HEK293 (cell line): ENCODE measurements around the gene LRRC32.

Source experiments
- CTCF ChIA-PET: fragments of 350-600 bp; formaldehyde crosslinking; extraction: SDS; loops from one replicate; lab custom pipeline; 2021; ENCODE audit warnings: antibody characterized with exemption; lab: Yijun Ruan, JAX
- POLR2A ChIA-PET: fragments of 300-600 bp; formaldehyde crosslinking; extraction: SDS; loops from one replicate; lab custom pipeline; 2020; ENCODE audit warnings: antibody characterized with exemption, inconsistent platforms; lab: Yijun Ruan, JAX
- H3K27ac ChIP-seq: fragments of 200-500 bp; sonication (Bioruptor generic); 2 replicates; pipeline ENCODE4 v1.5.1; 2014; ENCODE audit warnings: low read depth, low read length, control low read depth, inconsistent platforms; ENCODE audit errors: extremely low read depth
- H3K36me3 ChIP-seq, 2 experiments: fragments of 200-500 bp in 1 of 2; sonication (Bioruptor generic) in 1 of 2; 1 replicate in 1 of 2; 2 replicates in 1 of 2; pipeline ENCODE4 v1.5.1; 2014 to 2017; ENCODE audit warnings: inconsistent platforms in 2 of 2, low read length in 2 of 2; ENCODE audit not compliant: control insufficient read depth in 2 of 2, insufficient read depth in 1 of 2
- H3K4me1 ChIP-seq: fragments of 200-500 bp; sonication (Bioruptor generic); 2 replicates; pipeline ENCODE4 v1.5.1; 2014; ENCODE audit warnings: mild to moderate bottlenecking, low read length, inconsistent platforms; ENCODE audit not compliant: control insufficient read depth, insufficient read depth
- H3K4me3 ChIP-seq: 2 replicates; pipeline ENCODE4 v1.5.1; 2011; ENCODE audit warnings: low read depth, mild to moderate bottlenecking, control low read depth, low read length, moderate library complexity
- H3K9me3 ChIP-seq: fragments of 200-500 bp; sonication (Bioruptor generic); 2 replicates; pipeline ENCODE4 v1.5.1; 2014; ENCODE audit warnings: low read depth, low read length, inconsistent platforms; ENCODE audit not compliant: control insufficient read depth, insufficient read depth
- EGR2 ChIP-seq: fragments of 450-650 bp; formaldehyde crosslinking; IDR thresholded peaks from 2 replicates; pipeline ENCODE4 v1.5.1; 2016; ENCODE audit warnings: low read depth, missing biosample characterization, missing genetic modification characterization
- REPIN1 ChIP-seq: fragments of 450-650 bp; formaldehyde crosslinking; IDR thresholded peaks from 2 replicates; pipeline ENCODE4 v1.5.1; 2017; ENCODE audit warnings: missing biosample characterization, missing genetic modification characterization, low read depth
- SETDB1 ChIP-seq: IDR thresholded peaks from one replicate; pipeline ENCODE4 v1.6.1; 2017; ENCODE audit warnings: mild to moderate bottlenecking, low read length, moderate library complexity, mixed read lengths; ENCODE audit not compliant: insufficient read length
- TRIM28 ChIP-seq: IDR thresholded peaks from 2 replicates; pipeline ENCODE4 v1.6.1; 2011; ENCODE audit warnings: low read length, control low read depth, borderline replicate concordance
- YY1 ChIP-seq: fragments of 450-650 bp; formaldehyde crosslinking; IDR thresholded peaks from 2 replicates; pipeline ENCODE4 v1.5.1; 2018; ENCODE audit warnings: missing biosample characterization, missing genetic modification characterization
- ZBTB21 ChIP-seq: fragments of 450-650 bp; formaldehyde crosslinking; IDR thresholded peaks from 2 replicates; pipeline ENCODE4 v1.5.1; 2017; ENCODE audit warnings: missing biosample characterization, missing genetic modification characterization
- ZFHX2 ChIP-seq: fragments of 450-650 bp; formaldehyde crosslinking; conservative IDR thresholded peaks from 2 replicates; pipeline ENCODE4 v1.5.1; 2016; ENCODE audit warnings: missing biosample characterization, missing genetic modification characterization
- ZFP37 ChIP-seq: fragments of 450-650 bp; formaldehyde crosslinking; IDR thresholded peaks from 2 replicates; pipeline ENCODE4 v1.5.1; 2016; ENCODE audit warnings: missing biosample characterization, missing genetic modification characterization
- ZIC2 ChIP-seq: fragments of 450-650 bp; formaldehyde crosslinking; IDR thresholded peaks from 2 replicates; pipeline ENCODE4 v1.5.1; 2016; ENCODE audit warnings: missing biosample characterization, missing genetic modification characterization
- ZNF138 ChIP-seq: fragments of 450-650 bp; formaldehyde crosslinking; IDR thresholded peaks from 2 replicates; pipeline ENCODE4 v1.5.1; 2016; ENCODE audit warnings: missing biosample characterization, missing genetic modification characterization, borderline replicate concordance
- ZNF341 ChIP-seq: fragments of 450-650 bp; formaldehyde crosslinking; IDR thresholded peaks from 2 replicates; pipeline ENCODE4; 2016; ENCODE audit warnings: low read depth, missing biosample characterization, missing genetic modification characterization
- TF ChIP-seq, protein P1 (sequence below): fragments of 450-650 bp; formaldehyde crosslinking; IDR thresholded peaks from 2 replicates; pipeline ENCODE4 v1.5.1; 2017; ENCODE audit warnings: missing biosample characterization, missing genetic modification characterization
- TF ChIP-seq, protein P2 (sequence below): fragments of 450-650 bp; formaldehyde crosslinking; IDR thresholded peaks from 2 replicates; pipeline ENCODE4 v1.5.1; 2016; ENCODE audit warnings: missing biosample characterization, missing genetic modification characterization
- TF ChIP-seq, protein P3 (sequence below): fragments of 450-650 bp; formaldehyde crosslinking; IDR thresholded peaks from 2 replicates; pipeline ENCODE4 v1.5.1; 2016; ENCODE audit warnings: missing biosample characterization, missing genetic modification characterization, borderline replicate concordance

LRRC32 gene

DNA sequence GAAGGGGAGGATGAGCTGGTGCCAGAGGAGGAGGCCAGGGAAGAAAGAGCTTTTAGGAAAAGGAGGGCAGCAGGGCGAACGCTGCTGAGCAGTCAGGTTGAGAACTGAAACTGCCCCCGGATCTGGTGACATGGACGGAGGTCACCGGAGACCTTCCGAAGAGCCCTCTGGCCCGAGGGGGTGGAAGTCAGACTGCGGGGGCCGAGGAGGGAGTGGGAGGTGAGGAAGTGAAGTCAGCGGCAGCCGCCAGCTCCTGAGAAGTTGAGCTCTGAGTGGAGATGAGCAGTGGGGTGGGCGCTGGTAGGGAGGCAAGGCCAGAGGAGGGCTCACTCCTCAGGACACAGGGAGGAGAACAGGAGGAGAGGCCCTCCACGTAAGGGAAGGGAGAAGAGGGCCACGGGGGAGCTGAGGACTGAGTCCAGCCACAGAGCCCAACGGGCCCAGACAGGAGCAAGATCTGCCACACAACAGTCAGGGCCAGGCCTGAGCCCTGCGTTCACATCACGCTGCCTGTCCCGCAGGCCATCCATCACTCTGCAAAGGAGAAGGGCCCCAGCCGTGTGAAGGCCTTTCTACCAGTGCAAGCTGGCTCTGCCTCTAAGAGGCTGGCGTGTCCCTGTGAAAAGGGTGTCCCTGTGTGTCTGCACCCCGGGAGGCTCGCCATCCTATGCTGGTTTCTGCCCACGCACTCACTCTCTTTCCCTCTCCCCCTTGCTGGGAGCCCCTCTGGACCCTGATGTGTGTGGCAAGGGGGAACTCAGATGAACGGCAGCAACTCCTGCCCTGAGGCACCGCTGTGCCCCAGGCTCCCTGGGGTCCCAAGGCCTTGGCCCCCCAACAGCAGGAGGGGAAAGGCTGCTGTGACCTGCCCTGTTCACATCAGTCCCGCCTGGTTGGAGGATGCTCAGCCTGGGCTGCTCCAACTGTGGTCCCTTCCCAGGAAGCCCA, 19.0 kb upstream of the LRRC32 start:
- Histone ChIP-seq H3K27ac (no peak overlapping the region), H3K4me3 (no peak overlapping the region), H3K4me1 (no peaks in the 10 kb centered on the region), H3K36me3 (no peaks in the 10 kb centered on the region), H3K9me3 (no peaks in the 10 kb centered on the region)
- ChIA-PET CTCF (interaction anchor here (0.6 kb wide), 1 partner anchor 417 kb away, joined by 4 read pairs; no protein-coding TSS in a partner anchor), POLR2A (no interaction called here)
- no peak for TF ChIP-seq ZFP37
- peak; percentile 65 for TF ChIP-seq ZFHX2
- peak; percentile 96 for TF ChIP-seq ZIC2 (tag by site-specific recombination)
- TF ChIP-seq ZNF341 (tag by site-specific recombination), result no peak
- TF ChIP-seq ZNF138 (tag by site-specific recombination), result no peak
- TF ChIP-seq EGR2, result peak; percentile 72
- TF ChIP-seq, protein P1, sequence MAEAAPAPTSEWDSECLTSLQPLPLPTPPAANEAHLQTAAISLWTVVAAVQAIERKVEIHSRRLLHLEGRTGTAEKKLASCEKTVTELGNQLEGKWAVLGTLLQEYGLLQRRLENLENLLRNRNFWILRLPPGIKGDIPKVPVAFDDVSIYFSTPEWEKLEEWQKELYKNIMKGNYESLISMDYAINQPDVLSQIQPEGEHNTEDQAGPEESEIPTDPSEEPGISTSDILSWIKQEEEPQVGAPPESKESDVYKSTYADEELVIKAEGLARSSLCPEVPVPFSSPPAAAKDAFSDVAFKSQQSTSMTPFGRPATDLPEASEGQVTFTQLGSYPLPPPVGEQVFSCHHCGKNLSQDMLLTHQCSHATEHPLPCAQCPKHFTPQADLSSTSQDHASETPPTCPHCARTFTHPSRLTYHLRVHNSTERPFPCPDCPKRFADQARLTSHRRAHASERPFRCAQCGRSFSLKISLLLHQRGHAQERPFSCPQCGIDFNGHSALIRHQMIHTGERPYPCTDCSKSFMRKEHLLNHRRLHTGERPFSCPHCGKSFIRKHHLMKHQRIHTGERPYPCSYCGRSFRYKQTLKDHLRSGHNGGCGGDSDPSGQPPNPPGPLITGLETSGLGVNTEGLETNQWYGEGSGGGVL (tag by site-specific recombination), result no peak

DNA sequence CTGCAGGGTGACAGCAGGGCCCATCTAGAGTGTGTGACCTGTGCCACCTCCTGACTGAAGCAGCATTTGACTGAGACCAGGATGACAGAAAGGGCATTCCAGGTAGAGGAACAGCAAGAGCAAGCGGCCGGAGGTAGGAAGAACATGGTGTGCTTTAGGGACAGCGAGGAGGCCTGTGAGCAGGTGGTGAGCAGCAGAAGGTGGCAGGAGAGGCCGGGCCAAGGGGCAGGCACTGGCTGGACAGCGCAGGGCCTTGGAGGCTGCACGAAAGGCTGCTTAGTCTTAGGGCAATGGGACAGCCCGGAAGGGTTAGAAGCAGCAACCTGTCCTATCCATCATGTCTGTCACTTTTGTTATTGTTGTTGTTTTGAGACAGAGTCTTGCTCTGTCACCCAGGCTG, 17.6 kb upstream of the LRRC32 start:
- TF ChIP-seq YY1 (no peak), ZBTB21 (tag by site-specific recombination) (no peak)
- ChIA-PET CTCF (no interaction called here), POLR2A (no interaction called here)
- no peaks in the 10 kb centered on the region for H3K36me3 ChIP-seq
- H3K9me3 ChIP-seq, result no peaks in the 10 kb centered on the region
- no peaks in the 10 kb centered on the region for H3K4me1 ChIP-seq
- H3K27ac ChIP-seq, result no peak overlapping the region
- no peak overlapping the region for H3K4me3 ChIP-seq

DNA sequence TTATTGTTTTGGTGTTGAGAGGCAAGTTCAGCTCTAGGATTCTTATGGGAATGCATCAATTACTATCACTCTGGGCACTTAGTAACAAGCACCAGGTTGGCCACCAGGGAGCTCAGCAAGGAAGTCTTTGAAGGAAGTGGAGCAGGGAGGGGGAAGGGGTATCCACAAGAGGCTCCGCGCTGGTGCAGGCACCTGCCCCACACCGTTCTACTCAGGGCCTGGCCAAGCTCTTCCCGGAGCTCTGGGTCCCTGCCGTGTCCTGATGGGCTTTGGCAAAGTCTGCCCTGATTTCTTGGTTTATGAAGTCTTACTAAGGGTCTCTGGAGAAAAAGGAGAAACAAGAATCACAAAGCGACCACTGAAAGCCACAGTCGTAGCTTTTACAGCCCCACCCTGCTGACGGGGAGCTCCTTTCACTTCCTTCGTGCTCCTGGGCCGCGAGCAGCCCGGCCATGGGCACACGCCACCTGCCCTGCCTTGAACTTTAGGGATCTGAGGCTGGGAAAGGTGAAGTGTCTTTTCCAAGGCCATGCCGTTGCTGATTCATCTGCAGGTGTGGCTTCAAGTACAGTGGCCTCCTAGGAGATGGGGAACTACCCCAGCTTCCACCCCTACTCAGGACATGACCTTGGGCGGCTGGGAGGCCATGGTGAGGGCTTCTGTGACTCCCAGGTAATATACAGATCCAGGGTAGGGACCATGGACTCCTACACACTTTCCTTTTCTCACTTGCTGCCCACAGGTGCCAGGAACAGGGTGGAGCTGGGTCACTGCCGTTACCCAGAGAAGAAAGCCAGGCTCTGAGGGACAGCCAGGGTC, 15.9 kb upstream of the LRRC32 start:
- CTCF ChIA-PET, result interaction anchor here (0.7 kb wide), 1 partner anchor 88 kb away, joined by 3 read pairs; no protein-coding TSS in a partner anchor

More for the DNA sequence above, 15.9 kb upstream of the LRRC32 start:
- POLR2A ChIA-PET, result interaction anchor here (0.6 kb wide), 1 partner anchor 80 kb away, joined by 4 read pairs; no protein-coding TSS in a partner anchor
- Histone ChIP-seq H3K4me1 (no peaks in the 10 kb centered on the region), H3K9me3 (no peaks in the 10 kb centered on the region), H3K4me3 (no peak overlapping the region), H3K36me3 (no peaks in the 10 kb centered on the region), H3K27ac (no peak overlapping the region)
- TF ChIP-seq ZIC2 (tag by site-specific recombination) (peak; percentile 62), SETDB1 (no peak), REPIN1 (tag by site-specific recombination) (no peak), TRIM28 (no peak)
- TF ChIP-seq, protein P2, sequence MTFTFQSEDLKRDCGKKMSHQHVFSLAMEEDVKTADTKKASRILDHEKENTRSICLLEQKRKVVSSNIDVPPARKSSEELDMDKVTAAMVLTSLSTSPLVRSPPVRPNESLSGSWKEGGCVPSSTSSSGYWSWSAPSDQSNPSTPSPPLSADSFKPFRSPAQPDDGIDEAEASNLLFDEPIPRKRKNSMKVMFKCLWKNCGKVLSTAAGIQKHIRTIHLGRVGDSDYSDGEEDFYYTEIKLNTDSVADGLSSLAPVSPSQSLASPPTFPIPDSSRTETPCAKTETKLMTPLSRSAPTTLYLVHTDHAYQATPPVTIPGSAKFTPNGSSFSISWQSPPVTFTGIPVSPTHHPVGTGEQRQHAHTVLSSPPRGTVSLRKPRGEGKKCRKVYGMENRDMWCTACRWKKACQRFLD (tag by site-specific recombination), result no peak
- TF ChIP-seq, protein P3, sequence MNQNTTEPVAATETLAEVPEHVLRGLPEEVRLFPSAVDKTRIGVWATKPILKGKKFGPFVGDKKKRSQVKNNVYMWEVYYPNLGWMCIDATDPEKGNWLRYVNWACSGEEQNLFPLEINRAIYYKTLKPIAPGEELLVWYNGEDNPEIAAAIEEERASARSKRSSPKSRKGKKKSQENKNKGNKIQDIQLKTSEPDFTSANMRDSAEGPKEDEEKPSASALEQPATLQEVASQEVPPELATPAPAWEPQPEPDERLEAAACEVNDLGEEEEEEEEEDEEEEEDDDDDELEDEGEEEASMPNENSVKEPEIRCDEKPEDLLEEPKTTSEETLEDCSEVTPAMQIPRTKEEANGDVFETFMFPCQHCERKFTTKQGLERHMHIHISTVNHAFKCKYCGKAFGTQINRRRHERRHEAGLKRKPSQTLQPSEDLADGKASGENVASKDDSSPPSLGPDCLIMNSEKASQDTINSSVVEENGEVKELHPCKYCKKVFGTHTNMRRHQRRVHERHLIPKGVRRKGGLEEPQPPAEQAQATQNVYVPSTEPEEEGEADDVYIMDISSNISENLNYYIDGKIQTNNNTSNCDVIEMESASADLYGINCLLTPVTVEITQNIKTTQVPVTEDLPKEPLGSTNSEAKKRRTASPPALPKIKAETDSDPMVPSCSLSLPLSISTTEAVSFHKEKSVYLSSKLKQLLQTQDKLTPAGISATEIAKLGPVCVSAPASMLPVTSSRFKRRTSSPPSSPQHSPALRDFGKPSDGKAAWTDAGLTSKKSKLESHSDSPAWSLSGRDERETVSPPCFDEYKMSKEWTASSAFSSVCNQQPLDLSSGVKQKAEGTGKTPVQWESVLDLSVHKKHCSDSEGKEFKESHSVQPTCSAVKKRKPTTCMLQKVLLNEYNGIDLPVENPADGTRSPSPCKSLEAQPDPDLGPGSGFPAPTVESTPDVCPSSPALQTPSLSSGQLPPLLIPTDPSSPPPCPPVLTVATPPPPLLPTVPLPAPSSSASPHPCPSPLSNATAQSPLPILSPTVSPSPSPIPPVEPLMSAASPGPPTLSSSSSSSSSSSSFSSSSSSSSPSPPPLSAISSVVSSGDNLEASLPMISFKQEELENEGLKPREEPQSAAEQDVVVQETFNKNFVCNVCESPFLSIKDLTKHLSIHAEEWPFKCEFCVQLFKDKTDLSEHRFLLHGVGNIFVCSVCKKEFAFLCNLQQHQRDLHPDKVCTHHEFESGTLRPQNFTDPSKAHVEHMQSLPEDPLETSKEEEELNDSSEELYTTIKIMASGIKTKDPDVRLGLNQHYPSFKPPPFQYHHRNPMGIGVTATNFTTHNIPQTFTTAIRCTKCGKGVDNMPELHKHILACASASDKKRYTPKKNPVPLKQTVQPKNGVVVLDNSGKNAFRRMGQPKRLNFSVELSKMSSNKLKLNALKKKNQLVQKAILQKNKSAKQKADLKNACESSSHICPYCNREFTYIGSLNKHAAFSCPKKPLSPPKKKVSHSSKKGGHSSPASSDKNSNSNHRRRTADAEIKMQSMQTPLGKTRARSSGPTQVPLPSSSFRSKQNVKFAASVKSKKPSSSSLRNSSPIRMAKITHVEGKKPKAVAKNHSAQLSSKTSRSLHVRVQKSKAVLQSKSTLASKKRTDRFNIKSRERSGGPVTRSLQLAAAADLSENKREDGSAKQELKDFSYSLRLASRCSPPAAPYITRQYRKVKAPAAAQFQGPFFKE, result no peak
